HG02763 (cell line): ENCODE data around the gene DENND6B.

Experiments used
- ATAC-seq: cut with Tn5 transposase; IDR thresholded peaks from one replicate; pipeline ENCODE4 v1.9.1; 2021; ENCODE audit warnings: mild to moderate bottlenecking, moderate library complexity; ENCODE audit not compliant: unreplicated experiment

The DENND6B gene

GRCh38 chr22:50304528-50305392, 22.1 kb downstream of the DENND6B start:
- no peak for ATAC-seq

GRCh38 chr22:50303848-50304527, 22.8 kb downstream of the DENND6B start:
- ATAC-seq = no peak

- no peak for ATAC-seq
These were observed 23.3 kb downstream of the DENND6B start for GRCh38 chr22:50303515-50303847.

DNA sequence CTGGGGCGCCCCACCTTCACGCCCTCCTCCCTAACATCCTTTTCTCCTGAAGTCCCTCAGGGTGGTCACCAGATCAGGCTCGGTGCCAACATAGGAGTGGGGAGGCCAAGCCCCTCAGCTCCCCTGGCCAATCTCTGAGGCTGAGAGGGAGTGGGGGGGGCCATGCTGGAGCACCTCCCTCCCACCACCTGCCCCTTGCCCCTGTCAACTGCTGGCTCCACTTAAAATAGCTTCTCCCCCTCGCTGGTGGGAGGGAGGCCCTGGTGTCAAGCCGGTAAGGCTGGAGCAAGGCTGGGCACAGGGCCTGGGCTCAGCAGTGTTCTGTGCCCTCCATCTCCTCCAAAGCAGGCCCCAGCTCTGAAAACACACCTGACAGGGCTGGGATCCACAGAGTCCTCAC, 24.2 kb downstream of the DENND6B start:
- no peak for ATAC-seq

DNA sequence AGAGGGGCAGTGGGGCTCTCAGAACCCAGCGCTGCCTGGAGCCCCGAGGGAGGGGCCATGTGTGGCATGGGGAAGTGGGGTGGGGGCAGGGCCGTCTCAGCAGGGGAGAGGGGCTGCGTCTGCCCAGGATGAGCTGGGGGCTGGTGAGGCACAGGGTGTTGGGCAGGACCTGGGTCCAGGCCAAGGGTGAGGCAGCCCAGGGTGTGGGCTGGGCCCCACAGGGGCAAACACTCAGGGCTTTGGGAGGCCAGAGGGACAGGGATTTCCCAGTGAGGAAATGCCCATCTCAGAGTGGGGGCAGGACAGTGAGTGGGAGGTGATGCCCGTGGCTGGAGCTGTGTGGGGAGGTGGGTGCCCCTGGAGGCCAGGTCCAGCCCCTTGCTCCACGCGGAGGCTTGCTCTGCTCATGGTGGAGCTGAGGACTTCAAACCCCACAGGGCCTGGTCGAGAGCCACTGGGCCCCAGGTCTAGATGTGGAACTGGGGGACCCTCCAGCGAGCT, 24.7 kb downstream of the DENND6B start:
- no peak for ATAC-seq

DNA sequence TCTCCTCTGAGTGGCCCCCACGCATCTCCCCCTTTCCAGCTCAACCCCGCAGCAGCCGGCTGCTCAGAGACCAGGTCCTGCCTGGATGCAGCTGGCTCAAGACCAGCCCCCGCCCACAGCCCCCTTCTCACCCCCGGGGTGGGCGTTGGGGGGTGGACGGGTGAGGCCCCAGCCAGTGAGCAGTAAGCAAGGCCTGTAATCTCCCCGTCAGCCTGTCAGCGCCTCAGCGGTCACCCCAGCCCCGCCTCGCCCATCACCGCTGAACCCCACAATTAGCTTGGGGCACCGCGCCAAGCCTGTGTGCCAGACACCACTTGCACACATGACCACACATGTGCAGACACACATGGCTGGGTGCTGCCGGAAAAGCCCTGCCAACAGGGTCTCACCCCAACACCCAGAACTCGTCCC, 25.2 kb downstream of the DENND6B start:
- no peak for ATAC-seq

GRCh38 chr22:50300620-50301257, 26.1 kb downstream of the DENND6B start:
- ATAC-seq = no peak

- ATAC-seq = no peak
These were observed 26.8 kb downstream of the DENND6B start for GRCh38 chr22:50299785-50300619.

DNA sequence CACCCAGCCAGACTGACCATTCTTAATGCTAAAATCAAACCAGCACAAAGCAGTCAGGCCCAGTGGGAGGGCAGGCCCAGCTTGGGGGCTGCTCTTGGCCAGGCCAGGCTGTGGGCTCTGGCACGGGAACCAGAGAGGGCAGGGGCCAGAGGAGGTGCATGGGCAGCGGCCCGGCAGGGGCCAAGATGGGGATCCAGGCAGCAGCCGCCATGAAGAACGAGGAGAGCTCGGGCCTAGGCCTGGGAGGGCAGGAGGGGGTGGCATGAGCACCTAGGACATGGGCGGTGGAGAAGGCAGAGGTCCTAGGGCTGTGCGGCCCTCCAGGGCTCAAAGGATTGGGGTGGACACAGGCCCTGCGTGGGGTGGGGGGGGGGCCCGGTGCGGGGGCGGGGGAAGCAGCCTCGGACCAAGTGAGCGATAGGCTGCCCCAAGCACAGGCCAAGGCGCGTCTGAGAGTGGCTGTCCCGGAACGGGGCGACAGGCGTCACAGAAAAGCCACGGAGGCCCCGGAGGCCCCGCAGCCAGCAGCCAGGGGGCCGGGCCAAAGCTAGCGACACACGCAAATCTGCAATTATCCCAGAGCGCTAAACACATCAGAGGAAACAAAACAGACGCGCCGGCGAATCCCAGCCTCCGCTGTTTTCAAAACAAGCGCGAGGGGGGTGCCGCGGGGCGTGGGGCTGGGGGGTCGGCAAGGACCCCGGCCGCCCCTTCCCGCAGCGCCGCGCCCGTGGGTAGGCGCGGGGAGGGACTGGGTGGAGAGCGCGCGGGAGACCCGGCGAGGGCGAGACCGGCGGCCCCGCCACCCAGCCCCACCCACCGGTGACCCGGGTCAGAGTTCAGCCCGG, 27.7 kb downstream of the DENND6B start:
- no peak for ATAC-seq

DNA sequence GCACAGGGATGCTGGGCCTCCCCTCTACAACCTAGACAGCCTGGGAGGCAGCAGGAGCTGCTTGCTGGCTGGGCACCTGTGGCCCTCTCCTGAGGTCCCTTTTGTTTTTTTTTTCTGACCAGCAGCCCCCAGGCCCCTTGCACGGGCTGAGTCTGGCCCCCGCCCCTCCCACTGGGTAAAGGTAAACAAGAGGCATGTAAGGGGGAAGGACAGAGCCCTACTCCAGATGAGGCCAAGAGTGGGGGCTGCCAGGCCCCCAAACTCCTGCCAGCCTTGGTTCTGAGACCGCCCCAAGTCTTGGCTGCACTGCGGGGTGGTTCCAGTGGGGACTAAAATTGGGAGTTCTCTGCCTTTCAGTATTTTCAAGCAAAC, 28.6 kb downstream of the DENND6B start:
- no peak for ATAC-seq

DNA sequence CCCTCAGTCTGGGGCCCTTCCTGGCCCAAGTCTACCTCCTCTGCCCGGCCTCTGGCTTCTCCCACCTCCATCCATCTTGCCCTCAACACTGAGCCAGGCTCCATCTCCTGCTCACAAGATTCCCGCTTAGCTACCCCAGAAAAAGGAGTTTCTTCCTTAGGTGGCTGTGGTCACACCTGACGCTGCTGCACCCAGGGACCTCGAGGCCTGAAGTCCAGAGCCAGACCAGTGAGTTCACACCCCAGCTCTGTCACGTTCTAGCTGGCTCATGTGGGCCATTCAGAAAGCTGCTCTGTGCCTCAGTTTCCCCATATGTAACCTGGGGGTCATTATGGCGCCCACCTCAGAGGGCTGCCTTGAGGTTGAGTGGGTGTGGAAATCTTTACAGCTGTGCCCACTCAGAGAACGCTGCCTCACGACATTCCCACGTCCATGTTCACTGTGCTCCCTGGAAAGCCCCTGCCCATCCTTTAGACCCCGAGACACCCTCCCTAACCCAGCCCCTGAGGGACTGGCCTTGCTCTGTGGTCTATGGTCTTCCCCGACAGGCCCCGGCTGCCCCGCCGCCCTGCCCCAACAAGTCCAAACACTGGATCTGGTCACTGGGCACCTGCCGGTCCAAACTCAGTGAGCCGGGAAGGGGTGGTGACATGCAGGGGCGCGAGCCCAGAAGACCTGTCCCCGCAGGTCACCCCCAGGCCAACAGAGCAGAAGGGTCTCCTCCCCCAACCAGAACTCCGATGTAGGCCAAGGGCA, 29.1 kb downstream of the DENND6B start:
- no peak for ATAC-seq

DNA sequence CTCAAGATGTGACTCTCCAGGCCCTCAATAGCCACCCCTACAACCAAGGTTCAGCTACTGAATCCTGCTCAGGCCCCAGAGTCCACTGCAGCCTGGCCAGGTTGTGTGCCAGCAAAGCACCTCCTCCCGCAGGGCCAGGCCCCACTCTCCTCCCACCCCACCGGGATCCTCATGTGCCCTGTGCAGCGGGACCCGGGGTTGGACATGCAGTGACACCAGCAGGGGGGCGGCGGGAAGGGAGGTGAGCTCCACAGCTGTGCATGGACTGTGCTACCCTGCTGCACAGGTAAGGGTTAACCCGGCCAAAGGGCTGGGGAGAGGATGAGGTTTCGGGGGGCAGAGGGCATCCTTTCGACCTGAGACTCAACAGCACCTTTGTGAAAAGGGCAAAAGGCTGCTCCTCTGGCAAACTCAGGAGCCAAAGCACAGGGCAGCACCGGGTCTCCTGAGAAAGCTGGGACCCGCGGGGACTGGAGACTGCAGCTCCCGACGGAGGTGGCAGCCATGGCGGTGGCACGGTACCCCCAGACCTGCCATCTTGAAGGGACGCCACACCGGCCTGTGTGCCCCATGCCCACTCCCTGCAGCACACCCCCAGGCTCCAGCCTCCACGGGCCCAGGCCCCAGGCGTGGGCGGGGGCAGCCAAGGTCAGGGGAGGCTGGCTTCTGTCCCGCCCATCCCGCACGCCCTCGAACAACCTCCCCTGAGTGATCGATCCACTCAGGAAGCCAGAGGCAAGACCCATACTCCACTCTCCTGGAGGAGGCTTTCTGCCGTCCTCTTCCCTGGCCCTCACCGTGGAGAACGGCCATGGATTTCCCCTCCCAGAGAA, 29.9 kb downstream of the DENND6B start:
- no peak for ATAC-seq

- no peak for ATAC-seq
These were observed 32.5 kb downstream of the DENND6B start for GRCh38 chr22:50294319-50294656.

DNA sequence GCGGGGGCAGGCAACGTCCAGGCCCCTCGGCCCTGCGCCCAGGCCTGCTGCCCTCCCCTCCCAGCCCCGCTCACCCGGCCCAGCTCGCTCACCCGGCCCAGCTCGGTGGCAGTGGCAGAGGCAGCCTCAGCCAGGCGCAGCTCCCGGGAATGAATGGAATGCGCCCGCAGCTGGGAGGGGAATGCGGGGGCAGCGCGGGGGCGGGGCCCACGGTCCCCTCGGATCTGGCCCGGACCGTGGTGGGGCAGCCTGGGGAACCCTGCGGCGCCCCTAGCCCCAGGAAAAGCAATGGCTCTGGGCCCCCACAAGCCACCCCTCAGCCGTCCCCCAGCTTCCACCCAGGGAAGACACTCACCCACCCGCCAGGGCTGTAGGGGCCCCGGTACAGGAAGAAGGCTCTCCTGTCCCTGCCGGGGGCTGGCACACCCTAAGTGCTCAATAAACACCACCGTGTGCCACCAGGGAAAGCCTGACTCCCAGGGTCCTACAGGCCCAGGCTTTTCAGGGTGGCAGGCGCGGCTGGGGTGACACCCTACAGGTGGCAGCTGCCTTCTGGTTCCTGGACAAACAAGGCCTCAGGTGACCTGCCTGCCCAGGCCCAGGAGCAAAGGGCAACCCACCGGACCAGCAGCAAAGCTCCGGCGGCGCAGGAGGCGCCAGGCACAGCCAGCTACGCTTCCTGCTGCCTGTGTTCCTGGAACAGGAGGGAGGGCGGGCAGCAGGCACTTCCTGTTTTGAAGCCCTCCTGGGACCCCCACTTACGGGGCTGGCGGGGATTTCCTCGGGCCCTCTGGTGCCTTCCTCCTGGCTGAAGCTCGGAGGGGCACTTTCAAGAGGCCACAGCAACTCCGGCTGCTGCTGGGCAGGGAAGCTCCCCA, 33.1 kb downstream of the DENND6B start:
- no peak for ATAC-seq

- no peak for ATAC-seq
These were observed 34.0 kb downstream of the DENND6B start for GRCh38 chr22:50292643-50293440.

- no peak for ATAC-seq
These were observed 36.7 kb downstream of the DENND6B start for GRCh38 chr22:50289942-50290630.
